AG10803 (cell line): ENCODE results near the gene PHACTR1.
"Not testable (repeated sequence)": the region's sequence is repeated elsewhere in the genome, so short reads cannot be mapped to it uniquely, and the experiment has no call there.

Source experiments
- DNase-seq: peaks from one replicate; pipeline ENCODE4 v3.0.0; 2010; ENCODE audit warnings: low read depth
- H3K4me3 ChIP-seq: 2 replicates; pipeline ENCODE4 v1.5.1; 2011; ENCODE audit warnings: mild to moderate bottlenecking, low read length, control low read depth
- TF ChIP-seq, protein P1 (sequence below): conservative IDR thresholded peaks from 2 replicates; pipeline ENCODE4 v1.5.1; 2011; ENCODE audit warnings: mild to moderate bottlenecking, low read length, control low read depth, inconsistent platforms

The PHACTR1 gene

DNA sequence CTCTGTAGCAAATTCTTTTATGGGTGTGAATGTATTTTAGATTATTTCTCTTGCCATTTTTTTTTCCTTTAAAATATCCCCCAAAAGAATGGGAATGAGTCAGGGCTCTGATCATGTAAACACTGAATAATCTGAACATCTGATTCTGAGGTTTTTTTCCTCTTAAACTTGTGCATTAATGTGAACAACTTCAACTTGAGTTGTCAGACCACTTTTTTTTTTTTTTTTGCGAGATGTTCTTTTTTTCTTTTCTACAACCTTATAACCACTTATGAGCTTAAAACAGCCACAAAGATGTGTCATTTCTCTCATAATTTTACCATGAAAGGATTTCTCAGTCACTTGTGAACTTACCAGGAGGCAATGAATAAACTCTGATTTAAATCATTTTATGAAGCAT lies 526.5 kb downstream of the PHACTR1 start:
- no peak for DNase-seq
- TF ChIP-seq, protein P1, sequence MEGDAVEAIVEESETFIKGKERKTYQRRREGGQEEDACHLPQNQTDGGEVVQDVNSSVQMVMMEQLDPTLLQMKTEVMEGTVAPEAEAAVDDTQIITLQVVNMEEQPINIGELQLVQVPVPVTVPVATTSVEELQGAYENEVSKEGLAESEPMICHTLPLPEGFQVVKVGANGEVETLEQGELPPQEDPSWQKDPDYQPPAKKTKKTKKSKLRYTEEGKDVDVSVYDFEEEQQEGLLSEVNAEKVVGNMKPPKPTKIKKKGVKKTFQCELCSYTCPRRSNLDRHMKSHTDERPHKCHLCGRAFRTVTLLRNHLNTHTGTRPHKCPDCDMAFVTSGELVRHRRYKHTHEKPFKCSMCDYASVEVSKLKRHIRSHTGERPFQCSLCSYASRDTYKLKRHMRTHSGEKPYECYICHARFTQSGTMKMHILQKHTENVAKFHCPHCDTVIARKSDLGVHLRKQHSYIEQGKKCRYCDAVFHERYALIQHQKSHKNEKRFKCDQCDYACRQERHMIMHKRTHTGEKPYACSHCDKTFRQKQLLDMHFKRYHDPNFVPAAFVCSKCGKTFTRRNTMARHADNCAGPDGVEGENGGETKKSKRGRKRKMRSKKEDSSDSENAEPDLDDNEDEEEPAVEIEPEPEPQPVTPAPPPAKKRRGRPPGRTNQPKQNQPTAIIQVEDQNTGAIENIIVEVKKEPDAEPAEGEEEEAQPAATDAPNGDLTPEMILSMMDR, result no peak
- H3K4me3 ChIP-seq, result no peak overlapping the region

DNA sequence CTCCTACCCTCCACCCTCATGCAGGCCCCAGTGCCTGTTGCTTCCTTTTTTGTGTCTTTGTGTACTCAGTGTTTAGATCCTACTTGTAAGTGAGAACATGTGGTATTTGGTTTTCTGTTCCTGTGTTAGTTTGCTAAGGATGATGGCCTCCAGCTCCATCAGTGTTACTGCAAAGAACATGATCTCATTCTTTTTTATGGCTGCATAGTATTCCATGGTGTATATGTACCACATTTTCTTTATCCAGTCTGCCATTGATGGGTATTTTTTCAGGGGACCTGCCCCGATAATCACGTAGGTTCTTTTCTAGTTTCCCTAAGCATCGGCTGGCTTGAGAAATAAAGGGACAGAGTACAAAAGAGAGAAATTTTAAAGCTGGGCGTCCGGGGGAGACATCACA lies 527.2 kb downstream of the PHACTR1 start:
- DNase-seq, result not testable (repeated sequence)

DNA sequence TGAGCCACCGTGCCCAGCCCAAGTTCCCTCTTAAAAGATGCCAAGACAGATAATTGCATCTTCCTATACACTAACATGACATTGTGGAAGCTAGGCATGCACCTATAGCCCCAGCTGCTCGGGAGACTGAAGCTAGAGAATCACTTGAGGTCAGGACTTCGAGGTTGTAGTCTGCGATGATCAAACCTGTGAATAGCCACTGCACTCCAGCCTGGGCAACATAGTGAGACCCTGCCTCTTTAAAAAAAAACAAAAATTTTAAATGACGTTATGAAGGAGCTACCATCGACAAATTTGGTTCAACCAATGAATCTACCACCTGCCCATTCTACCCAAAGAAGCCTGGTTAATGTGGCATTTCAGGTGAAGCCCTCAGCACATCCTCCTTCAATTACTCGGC lies 531.1 kb downstream of the PHACTR1 start:
- TF ChIP-seq, protein P1, result no peak
- no peak overlapping the region for H3K4me3 ChIP-seq
- DNase-seq, result no peak

More for the DNA sequence above, 527.2 kb downstream of the PHACTR1 start:
- not testable (repeated sequence) for H3K4me3 ChIP-seq

DNA sequence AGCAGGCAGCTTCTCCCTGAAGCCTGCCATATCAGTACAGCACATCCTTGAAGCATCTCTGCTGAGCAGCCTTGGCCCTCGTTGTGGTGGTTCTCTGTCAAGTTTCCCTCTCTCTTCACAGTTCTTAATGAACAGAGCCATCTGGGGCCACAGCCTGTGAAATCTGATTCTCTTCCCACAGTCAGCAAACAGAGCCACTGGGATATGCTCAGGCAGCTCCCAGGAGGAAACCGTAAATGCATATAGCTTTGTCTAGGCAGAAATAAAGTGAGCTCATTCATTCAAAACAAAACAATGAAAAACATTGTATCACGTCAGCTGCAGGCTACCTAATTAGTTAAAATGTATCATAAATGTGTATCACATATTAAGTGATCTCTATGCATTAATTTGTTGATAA lies 531.5 kb downstream of the PHACTR1 start:
- peak; percentile 59 for DNase-seq
- TF ChIP-seq, protein P1, result no peak
- no peak overlapping the region for H3K4me3 ChIP-seq

DNA sequence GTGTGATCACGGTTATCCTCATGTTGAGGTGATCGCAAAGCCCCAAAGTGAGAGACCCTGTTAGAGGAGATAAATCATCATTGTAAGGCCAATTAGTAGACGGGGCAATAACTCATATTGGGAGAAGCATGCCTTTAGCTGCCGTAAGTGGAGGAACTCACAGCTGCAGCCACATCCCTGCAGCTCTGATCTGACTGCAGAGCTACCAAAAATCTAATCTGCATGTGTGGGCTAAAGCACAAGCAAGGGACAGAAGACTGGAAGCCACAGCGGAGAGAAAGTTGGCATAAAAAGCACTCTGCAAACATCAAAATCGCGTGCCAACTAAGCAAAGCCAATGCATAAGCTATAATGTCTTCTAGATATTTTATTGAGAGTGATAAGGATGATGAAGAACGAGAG lies 532.0 kb downstream of the PHACTR1 start:
- H3K4me3 ChIP-seq, result no peak overlapping the region
- TF ChIP-seq, protein P1, result no peak
- DNase-seq, result no peak

DNA sequence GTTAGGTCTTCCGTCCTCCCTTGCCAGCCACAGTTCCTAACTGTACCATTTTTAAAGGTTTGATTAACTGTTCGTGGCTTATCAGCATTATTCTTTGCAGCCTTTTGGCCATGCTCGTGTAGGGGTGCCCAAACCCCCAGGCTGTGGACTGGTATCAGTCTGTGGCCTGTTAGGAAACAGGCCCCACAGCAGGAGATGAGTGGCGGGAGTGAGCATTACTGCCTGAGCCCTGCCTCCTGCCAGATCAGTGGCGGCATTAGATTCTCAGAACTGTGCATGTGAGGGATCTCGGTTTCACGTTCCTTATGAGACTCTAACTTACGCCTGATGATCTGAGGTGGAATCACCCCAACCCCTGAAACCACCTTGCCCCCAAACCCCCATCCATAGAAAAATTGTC lies 532.4 kb downstream of the PHACTR1 start:
- DNase-seq, result no peak
- no peak overlapping the region for H3K4me3 ChIP-seq
- TF ChIP-seq, protein P1, result no peak

DNA sequence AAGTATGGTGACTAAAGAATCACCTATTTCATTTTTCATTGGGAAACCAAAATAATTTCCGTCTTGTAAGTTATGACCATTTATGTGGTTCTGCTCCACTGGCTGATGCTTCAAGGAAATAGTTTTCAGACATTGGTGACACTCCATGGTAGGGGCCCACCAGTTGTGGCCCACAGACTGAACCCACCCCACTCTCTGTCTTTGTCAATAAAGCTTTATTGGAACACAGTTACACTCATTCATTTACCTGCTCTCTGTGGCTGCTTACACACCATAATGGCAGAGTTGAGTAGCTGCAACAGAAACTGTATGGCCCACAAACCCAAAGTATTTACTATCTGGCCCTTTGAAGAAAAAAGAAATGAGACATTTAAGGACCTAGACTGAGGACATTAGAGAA lies 533.2 kb downstream of the PHACTR1 start:
- TF ChIP-seq, protein P1, result no peak
- DNase-seq, result no peak

DNA sequence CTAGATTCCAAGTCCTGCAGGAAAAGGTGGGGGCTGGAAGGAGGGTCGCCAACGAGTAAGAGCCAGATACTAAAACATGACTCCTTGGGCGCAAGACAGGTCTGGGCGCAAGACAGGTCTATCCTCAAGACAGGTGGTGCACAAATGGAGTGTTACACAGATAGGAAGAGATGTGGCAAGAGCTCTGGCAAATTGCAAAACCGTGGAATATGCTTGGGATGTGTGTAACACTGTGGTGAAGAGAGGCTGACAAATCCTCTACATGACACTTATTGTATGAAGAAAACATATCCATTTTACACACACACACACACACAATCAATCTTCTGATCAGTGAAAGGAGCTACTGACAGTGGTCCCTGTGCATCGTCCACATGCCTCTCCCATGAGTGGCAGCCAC lies 534.1 kb downstream of the PHACTR1 start:
- DNase-seq, result peak; percentile 51
- TF ChIP-seq, protein P1, result no peak
- H3K4me3 ChIP-seq, result no peak overlapping the region

More for the DNA sequence above, 533.2 kb downstream of the PHACTR1 start:
- H3K4me3 ChIP-seq, result no peak overlapping the region
